ENCODE results near the gene AQP12B.

DNA sequence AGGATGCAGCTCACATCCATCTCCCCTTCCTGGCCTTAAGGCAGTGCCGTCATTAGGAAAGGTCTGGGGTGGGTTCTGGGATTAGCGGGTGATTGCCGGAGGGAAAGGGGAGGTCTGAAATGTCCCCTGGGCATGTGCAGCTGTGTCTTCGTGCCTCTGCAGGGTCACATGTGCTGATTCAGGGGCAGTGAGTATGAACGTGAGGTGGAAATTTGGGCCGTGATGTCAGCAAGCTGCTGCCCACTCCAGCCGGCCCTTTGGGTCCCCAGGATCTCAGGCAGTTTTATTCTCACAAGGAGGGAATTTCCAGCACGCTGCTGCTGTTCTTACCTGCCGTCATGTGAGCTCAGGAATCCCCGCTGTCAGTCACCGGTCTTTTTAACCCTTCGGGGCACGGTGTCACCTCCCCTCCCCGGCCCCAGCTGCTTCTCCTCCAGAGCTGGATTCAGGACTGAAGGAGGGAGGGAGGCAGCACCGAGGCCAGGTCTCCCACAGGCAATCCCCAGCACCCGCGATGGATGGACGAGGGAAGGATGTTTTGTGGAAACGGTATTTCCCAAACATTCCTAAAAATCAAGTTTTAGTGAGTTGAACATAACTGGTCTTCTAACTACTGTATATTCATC is 33.9 kb downstream of the AQP12B start:
- TF ChIP-seq POLR2A (IDR thresholded peaks at IDR 0.05; ENCODE audit: low read depth, low read length), result no peak
- TF ChIP-seq POLR2AphosphoS5 (IDR thresholded peaks at IDR 0.05; ENCODE audit: low read depth, low read length), result no peak
- no peak for TF ChIP-seq TAF1 (IDR thresholded peaks at IDR 0.05; ENCODE audit: low read depth, low read length)
- TF ChIP-seq SPI1 (IDR thresholded peaks at IDR 0.05; ENCODE audit: low read depth, low read length), result no peak
- no peak for TF ChIP-seq PAX5 (IDR thresholded peaks at IDR 0.05; ENCODE audit: insufficient read depth, low read length, severe bottlenecking)

All from GM12891 (cell line).